Right hindlimb (tissue), 1 donor: Measurements from ENCODE around the gene ODAPH.
"Not testable (repeated sequence)": the region's sequence is repeated elsewhere in the genome, so short reads cannot be mapped to it uniquely, and the experiment has no call there.

Experiments
- DNase-seq: peaks from one replicate; pipeline ENCODE4 v3.0.0-alpha.2; 2018

Gene ODAPH, protein sequence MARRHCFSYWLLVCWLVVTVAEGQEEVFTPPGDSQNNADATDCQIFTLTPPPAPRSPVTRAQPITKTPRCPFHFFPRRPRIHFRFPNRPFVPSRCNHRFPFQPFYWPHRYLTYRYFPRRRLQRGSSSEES

DNA sequence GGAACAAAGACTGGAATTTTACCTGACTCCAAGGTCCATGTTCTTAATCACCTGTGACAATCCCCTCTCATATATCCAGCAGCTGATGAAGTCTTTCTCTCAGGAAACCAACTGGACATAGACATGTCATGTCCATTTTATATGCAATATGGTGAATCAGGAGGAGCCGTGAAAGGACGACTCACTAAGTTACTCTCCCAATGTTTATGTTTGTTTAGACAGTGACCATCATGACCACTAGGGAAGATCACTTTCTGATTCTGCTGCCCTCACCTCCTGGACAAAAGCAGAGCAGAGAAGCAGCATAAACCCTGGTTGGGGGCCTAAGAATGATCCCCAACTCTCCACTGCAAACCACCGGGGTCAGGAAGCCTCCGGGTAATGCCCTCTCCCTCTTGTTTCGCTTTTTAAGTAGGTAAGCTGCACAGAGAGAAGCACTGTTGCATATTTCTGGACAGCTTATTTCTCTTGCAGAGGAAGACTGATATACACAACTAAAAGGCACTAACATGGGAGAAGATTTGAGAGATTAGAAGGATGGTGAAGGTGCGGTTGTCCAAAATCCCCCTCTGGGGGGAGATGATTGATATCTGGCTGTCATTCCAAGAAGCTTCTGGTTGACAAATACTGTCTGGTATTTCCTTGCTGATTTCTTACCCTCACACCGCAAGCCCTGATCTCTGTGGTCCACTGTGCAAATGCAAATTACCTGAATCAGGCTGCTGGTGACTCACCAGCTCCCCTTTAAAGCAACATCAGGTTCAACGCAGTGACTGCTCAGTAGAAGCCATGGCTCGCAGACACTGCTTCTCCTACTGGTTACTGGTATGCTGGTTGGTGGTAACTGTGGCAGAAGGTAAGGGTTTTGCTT is at the start of gene ODAPH:
TSS of gene ODAPH (plus strand) at position 773 of the 871 bp plus-strand sequence. CDS start at position 790, 17 bp downstream.
- no peak for DNase-seq

DNA sequence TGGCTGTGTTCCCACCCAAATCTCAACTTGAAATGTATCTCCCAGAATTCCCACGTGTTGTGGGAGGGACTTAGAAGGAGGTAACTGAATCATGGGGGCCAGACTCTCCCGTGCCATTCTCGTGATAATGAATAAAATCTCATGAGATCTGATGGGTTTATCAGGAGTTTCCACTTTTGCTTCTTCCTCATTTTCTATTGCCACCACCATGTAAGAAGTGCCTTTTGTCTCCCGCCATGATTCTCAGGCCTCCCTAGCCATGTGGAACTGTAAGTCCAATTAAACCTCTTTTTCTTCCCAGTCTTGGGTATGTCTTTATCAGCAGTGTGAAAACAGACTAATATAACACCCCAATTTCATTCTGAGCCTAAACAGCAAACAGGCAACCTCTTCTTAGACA is 46.3 kb upstream of the ODAPH start:
- not testable (repeated sequence) for DNase-seq

DNA sequence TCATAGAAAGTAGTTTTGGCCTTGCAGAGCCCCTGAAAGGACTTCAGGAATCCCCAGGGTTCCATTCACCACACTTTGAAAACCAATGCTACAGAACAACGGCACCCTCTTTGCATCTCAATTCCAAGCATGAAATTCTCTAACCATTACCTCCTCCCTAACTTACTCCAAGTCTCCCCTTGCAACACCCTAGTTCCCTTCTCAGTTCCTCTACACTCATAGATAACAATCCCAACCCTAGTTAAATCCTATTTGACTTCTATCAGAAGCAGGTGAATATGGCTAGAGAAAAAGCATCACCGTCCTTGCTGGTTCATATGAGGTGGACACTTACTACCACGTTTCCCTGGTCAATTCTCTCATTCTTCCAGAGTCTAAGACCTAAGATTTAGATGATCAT is 44.0 kb upstream of the ODAPH start:
- DNase-seq = no peak

DNA sequence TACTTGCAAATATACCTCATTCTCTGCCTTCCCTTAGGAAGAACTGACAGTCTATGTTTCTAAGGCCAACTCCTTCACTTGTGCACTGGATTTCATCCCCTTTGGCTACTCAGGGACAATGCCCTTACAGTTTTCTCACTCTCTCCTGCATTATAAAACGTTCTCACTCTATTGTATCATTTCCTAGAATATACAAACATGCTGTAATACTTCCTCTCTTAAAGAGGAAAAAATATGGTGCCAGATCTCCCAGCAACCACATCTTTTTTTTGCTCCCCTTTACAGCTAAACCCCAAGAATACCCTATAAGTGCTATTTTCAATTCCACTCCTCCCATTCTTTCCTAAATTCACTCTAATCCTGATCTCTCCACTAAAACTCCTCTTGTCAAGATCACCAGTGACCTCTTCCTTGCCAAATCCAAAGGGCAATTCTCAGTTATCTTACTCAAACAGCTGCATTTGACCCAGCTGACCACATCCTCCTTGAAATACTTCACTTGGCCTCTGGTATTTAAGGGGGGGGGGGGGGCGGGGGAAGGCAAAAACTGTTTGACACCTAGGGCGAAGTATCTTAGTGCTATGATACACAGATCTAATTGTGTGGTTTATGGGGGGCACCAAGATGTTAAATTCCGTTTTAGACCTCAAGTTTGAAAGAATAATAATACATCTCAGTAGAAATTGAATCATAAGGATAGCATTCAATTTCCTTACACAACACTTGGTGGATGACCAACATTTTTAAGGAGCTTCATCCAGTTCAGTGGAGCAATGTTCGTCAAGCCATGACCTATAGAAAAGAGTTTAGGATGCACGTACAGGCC is 43.3 kb upstream of the ODAPH start:
- DNase-seq = no peak

DNA sequence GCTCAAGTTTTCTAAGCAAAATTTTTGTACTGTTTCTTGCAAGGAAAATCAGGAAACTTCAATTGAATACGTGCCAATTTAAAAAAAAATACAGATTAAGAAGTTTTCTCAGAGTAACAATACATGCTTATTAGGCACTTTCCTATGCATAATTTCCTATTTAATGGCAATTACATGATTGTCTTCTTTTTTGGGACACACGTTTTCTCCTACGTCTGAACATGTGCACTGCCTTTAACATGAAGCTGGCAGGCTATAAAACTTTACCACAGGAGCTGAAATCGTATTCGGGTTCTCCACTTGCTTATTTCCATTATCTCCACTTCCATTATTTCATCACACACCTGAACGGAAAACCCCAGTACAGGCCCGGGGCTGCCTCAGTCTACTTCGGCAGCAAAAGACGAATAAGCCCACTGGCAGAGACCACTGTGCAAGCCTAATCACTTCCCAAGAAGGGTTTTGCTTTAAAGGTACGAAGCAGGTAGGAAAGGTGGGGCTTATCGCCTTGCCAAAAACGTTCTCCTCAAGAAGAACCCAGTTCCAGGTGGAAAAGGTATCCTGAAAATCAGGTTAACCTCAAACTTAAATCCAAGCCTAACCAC is 42.2 kb upstream of the ODAPH start:
- no peak for DNase-seq

DNA sequence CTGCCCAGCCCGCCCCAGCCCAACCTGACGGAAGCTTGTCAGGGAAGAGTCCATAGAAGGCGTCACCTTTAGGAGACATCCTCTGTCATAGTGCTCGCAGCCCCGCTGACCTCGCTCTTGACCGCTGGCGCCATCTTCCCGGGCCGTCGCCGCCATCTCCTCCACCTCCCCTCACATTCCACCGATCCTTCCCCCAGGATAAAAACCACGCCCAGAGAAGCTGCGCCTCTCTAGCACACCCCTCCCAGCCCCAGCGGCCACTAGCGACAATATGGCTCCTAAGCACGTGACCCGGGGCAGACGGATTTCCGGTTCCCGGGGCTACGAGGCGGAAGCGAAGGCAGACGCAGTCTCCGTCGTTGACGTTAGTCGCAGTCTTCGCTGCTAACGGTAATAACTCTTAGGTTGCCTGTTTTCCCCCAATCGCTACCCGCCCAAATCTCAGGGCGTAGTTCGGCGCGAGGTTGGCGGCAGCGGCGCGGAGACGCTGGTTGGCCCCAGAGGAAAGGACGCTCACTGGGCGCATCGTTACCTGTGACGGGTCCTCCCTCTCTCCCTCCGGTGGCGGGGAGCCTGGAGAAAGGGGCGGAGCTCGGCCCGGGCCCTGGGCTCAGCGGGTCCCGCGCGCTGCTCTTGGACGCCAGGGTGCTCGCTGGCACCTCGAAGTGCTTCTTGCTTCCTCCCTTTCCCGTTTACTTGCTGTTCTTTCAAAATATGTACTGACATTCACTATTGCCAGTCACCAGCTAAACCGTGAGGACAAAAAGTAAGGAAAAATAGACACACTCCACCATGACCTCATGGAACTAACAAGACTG is 41.5 kb upstream of the ODAPH start, which contains the start of the genes RCHY1 and THAP6:
TSS of gene RCHY1 (minus strand) at position 273 of the 818 bp plus-strand sequence. CDS start at position 156, 117 bp downstream.
TSS of gene THAP6 (plus strand) at position 343 of the 818 bp plus-strand sequence. CDS start 980 bp downstream, outside the sequence.
- peak; percentile 97 for DNase-seq

DNA sequence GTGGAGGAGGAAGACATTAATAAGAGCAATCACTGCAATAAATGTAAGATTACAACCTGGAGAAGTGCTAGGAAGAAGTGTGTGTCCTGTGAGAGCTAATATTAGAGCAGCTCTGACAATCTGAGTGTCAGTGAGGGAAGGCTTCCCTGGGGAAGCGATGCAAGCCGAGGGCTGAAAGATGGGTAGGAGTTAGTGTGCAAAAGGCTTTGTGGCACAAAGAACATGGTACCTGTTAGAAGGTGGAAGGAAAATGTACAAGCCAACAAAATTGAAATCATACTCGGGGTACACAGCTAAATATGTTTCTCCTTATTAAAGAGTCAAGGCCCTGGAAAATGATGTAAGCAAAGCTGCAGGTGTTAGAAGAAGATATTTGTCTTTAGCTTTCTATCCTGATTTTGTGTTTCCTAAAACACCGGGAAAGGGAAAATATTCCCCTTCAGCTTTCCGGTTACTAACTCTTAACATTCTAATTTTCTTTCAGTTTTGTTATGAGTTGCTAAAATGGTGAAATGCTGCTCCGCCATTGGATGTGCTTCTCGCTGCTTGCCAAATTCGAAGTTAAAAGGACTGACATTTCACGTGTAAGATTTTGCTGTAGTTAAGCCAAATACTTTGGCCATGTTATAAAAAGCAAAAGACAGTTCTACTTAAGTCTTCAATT is 40.8 kb upstream of the ODAPH start:
- DNase-seq = no peak

DNA sequence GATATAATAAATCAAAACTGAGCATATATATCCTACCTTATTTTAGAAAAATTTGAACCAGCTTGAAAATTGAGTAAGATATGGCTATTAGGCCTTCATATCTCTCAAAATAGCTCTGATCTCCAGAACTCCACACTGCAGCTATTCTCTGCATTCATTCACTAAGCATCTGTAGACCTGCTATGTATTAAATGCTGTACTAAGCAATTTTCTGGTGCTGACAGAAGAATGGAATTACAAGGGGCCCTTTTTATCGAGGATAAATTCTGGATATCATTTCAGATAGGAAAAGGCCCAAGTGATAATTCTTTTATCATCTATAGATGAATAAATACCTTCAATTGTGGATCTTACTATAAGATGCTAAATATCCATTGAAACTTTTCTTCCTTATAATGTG is 39.7 kb upstream of the ODAPH start:
- DNase-seq = no peak

DNA sequence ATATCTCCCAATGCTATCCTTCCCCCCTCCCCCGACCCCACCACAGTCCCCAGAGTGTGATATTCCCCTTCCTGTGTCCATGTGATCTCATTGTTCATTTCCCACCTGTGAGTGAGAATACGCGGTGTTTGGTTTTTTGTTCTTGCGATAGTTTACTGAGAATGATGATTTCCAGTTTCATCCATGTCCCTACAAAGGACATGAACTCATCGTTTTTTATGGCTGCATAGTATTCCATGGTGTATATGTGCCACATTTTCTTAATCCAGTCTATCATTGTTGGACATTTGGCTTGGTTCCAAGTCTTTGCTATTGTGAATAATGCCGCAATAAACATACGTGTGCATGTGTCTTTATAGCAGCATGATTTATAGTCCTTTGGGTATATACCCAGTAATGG is 36.4 kb upstream of the ODAPH start:
- not testable (repeated sequence) for DNase-seq

DNA sequence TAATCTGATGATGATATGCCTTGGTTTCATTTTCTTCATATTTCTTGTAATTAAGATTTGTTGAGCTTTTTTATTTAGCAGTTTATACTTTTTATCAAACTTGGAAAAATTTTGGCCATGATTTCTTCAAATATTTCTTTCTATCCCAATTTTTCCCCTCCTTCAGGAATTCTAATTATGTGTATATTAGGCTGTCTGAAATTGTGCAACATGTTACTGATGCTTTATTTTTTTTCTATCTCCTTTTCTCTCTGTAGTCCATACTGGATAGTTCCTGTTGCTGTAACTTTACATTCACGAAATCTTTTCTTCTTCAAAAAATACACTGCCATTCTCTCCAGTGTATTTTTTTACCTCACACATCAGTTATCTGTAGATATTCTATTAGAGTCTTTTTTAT is 30.8 kb upstream of the ODAPH start:
- DNase-seq = no peak

DNA sequence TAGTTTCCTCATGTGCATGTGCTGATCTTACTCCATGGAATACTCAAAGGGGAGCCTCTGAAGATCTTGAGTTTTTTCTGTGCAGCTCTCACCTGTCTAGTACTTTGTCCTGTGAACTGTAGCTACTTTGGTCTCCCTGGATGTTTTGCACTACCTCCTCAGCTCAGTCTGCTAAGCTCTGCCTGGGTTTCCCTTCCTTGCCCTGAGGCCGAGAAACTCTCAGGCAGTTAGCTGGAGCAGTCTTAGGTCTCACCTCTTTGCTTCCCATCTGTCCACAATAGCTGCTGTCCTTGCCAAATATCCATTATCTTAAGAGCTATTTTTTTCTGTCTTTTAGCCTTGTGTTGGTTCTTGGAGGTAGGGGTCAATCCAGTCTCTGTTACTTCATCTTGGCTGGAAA is 30.0 kb upstream of the ODAPH start:
- DNase-seq = no peak

DNA sequence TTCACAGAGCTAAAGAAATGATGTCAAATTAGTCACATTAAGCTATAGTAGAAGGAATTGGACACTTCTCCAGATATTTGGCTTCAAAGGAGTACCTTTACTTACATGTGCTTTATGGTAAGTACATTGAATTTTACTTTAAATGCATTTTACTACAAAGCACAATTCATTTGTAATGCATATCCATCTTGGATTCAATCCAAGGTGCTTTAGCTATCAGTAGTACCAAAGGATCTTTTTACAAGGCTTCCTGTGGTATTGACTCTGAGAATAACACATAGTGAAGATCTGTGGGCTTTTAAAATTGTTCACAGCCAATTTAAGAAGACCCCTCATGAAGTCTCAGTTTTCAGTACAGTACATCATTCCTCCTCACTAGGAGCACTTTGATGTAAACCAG is 28.4 kb upstream of the ODAPH start:
- no peak for DNase-seq

DNA sequence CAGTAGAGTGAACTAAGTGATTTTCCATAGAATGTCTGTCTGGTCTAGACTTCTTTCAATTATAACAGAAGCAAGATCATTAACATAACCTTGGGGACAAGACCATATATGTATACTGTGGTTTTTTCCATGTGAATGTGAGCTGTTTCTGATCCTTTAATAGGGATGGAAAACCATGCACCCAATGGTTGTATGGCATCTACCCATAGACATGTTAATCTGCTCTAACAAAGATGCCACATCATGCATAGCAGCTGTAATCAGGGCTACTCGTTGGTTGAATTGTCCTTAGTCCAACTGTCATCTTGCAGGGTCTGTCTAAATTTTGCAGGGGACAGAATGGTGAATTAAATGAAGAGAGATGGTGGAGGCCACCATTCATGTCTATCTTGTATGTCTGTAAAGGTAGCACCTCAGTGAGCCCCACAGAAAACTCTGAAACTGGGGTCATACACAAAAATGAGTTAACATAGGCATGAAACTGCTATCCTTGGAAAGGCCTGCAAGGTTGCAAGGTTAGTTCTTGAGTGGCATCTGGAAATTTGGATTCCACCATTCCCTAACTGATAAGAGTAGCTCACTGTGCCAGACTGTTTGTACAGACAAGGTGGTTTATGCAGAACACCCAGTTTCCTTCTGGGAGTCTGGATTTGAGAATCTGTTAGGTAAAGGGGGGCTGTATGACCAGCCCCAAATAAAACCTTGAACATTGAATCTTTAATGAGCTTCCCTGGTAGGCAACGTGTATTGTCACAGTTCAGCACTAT is 25.1 kb upstream of the ODAPH start:
- no peak for DNase-seq

DNA sequence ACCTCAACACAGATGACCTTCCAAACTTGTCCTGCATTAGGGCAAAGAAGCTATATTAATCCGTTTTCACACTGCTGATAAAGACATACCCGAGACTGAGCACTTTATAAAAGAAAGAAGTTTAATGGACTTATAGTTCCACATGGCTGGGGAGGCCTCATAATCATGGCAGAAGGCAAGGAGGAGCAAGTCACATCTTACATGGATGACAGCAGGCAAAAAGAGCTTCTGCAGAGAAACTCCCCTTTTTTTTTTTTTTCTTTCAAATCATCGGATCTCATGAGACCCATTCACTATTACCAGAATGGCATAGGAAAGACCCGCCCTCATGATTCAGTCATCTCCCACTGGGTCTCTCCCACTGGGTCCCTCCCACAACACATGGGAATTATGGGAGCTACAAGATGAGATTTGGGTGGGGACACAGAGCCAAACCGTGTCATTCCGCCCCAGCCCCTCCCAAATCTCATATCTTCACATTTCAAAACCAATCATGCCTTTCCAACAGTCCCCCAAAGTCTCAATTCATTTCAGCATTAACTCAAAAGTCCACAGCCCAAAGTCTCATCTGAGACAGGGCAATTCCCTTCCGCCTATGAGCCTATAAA is 24.2 kb upstream of the ODAPH start:
- DNase-seq = not testable (repeated sequence)

DNA sequence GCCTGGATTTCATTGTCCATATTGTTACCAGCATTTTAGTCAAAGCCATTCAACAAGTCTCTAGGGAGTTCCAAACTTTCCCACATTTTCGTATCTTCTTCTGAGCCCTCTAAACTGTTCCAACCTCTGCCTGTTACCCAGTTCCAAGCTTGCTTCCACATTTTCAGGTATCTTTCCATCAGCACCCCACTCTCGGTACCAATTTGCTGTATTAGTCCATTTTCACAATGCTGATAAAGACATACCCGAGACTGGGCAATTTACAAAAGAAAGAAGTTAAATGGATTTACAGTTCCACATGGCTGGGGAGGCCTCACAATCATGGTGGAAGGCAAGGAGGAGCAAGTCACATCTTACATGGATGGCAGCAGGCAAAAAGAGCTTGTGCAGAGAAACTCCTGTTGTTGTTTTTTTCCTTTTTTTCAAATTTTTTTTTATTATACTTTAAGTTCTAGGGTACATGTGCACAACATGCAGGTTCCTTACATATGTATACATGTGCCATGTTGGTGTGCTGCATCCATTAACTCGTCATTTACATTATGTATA is 22.5 kb upstream of the ODAPH start:
- DNase-seq = not testable (repeated sequence)

DNA sequence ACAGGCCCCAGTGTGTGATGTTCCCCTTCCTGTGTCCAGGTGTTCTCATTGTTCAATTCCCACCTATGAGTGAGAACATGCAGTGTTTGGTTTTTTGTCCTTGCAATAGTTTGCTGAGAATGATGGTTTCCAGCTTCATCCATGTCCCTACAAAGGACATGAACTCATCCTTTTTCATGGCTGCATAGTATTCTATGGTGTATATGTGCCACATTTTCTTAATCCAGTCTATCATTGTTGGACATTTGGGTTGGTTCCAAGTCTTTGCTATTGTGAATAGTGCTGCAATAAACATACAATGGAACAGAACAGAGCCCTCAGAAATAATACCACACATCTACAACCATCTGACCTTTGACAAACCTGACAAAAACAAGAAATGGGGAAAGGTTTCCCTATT is 21.9 kb upstream of the ODAPH start:
- not testable (repeated sequence) for DNase-seq

DNA sequence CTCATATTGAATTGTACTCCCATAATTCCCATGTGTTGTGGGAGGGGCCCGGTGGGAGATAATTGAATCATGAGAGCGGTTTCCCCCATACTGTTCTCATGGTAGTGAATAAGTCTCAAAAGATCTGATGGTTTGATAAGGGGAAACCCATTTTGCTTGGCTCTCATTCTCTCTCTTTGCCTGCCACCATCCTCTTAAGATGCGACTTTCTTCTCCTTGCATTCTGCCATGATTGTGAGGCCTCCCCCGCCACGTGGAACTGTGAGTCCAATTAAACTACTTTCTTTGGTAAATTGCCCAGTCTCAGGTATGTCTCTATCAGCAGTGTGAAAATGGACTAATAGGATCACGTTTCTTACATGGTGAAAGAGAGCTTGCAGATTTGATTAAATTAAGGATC is 18.6 kb upstream of the ODAPH start:
- DNase-seq = not testable (repeated sequence)

DNA sequence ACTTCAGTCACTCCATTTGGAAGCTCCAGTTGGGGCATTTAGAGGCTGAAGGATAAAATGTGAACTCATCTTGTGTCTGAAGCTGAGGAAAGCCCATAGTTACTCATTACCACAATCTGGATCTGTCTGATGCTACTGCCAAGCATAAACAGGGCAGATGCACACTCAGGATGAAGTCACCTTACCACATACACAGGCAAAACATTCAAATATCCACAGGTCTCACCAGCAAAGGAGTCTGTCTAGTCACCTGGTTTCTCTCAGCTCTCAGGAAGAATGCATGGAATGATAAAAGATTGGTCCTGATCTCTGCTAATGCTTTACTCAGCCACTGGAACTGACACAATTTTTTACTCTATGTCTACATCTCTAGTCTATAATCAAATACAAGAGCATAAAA is 13.0 kb upstream of the ODAPH start:
- no peak for DNase-seq

DNA sequence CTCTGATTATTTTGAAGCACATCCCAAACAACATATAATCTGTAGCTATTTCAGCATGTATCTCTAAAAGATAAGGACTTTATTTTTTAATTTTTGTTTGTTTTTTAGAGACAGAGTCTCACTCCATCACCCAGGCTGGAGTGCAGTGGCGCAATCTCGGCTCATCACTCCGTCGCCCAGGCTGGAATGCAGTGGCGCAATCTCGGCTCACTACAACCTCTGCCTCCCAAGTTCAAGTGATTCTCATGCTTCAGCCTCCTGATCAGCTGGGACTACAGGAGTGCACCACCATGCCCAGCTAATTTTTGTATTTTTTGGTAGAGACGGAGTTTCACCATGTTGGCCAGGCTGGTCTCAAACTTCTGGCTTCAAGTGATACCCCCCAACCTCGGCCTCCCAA is 11.6 kb upstream of the ODAPH start:
- not testable (repeated sequence) for DNase-seq

DNA sequence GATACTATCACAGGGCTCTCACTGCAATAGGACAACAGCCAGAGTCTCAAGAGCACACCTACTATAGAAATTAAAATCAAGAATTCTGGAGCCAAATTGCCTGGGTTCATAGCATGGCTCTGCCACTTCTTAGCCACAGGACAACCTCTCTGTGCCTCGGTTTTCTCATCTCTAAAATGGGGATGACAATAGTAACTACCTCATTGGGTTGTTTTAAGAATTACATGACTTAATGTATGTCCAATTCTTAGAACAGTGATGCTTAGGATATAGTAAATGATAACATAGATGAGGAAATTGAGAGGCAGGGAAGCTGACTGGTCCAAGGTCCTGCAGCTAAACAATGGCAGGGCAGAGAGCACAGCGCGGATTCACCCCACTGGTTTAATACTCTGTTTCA is 11.0 kb upstream of the ODAPH start:
- DNase-seq = no peak
